Stimulated activated naive CD4-positive, alpha-beta T cell (primary cell): ENCODE results near the gene UBE2V1.
"Not testable (repeated sequence)": the region's sequence is repeated elsewhere in the genome, so short reads cannot be mapped to it uniquely, and the experiment has no call there.

Experiments
- DNase-seq, 6 experiments: peaks; one replicate each; lab custom pipeline; 2025; lab: John Stamatoyannopoulos, UW

UBE2V1 gene

DNA sequence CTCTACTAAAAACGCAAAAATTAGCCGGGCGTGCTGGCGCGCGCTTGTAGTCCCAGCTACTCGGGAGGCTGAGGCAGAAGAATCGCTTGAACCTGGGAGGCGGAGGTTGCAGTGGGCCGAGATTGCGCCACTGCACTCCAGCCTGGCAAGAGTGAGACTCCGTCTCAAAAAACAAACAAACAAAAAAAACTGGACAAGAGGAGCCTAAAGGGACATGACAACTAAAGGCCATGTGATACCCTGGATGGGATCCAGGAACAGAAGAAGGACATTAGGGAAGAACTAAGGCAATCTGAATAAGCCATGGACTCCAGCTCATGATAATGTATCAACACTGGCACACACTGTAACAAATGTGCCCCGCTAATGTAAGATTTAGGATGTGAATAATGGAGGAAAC lies 24.8 kb upstream of the UBE2V1 start:
- not testable (repeated sequence) for DNase-seq

DNA sequence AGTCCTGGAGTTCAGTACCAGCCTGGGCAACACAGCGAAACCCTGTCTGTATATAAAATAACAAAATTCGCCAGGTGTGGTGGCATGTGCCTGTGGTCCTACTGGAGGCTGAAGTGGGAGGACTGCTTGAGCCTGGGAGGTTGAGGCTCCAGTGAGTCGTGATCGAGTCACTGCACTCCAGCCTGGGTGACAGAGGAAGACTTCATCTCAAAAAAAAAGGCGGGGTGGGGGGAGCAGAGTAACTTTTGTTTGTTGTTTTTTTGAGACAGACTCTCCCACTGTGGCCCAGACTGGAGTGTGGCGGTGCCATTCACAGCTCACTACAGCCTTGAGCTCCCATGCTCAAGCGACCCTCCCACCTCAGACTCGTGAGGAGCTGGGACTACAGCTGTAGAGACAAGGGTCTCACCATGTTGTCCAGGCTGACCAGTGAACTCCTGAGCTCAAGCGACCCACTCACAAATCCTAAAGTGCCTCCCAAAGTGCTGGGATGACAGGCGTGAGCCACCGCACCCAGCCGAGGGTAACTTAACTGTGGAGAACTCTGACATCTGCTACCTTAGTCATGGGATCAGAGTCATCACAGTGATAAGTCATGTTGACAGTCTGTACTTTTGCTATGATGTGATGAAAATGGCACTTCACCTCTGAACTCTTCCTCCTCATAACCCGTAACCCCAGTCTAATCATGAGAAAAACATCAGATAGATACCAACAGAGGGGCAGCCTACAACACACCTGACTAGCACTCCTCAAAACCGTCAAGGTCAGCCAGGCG lies 24.1 kb upstream of the UBE2V1 start:
- DNase-seq = no peak

DNA sequence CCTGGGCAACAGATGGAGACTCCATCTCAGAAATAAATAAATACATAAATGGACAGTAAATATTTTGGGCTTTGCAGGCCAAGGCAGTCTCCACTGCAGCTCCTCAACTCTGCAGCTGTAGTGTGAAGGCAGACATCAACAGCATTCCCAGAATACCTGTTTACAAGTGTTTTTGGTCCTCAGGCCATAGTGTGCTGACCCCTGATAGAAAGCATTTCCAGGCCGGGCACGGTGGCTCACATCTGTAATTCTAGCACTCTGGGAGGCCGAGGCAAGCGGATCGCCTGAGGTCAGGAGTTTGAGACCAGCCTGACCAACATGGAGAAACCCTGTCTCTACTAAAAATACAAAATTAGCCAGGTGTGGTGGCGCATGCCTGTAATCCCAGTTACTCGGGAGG lies 22.2 kb upstream of the UBE2V1 start:
- DNase-seq = not testable (repeated sequence)

DNA sequence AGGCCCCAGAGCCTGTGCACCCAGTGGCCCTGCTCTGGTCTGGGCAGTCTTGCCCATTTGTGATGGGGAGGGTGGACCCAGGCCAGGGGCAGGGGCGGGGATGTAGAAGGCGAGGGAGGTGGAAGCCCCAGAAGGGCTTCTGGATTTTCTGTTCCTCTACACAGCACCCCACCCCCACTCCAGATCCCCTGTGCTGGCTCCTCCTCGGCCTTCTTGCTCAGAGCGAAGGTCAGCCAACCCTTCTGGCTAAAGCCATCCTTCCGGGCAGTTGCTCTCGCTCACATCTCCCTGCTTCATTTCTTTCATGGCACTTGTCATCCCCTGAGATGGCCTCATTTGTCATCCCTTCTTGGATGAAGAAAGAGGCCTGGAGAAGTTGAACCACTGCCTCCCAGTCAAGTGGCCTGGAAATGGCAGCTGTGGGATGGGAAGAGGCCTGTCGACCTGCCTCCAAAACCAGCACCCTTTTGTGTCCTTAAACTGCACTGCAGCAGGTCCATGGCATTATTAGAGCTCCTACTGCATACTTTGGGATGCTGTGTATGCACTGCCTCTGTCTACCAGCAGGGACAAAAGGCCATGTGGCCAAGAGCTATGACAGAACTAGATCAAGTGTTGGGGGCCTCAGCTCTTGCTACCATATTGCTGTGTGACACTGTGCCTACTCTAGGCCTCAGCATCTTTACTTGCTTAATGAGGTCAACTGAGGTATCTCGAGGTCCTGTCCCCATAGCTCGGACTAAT lies 20.7 kb upstream of the UBE2V1 start:
- DNase-seq = no peak

DNA sequence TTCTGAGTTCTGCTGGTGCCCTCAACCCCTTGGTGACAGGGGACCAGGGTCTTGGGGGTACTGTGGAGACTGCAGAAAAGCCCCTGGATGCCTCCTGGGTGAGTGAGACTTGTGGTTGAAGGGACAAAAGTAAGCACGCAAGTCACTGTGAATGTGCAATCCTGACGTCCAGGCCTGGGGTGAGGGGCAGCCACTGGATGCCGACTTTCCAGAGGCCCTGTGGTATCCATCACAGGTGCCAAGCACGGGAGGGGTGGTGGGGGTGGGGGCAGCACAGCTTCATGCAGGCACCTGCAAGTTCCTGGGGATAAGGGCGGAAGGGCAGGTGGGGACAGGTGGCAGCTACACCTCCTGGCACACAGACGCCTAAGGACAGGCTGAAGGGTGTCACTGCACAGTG lies 20.1 kb upstream of the UBE2V1 start:
- DNase-seq = no peak

DNA sequence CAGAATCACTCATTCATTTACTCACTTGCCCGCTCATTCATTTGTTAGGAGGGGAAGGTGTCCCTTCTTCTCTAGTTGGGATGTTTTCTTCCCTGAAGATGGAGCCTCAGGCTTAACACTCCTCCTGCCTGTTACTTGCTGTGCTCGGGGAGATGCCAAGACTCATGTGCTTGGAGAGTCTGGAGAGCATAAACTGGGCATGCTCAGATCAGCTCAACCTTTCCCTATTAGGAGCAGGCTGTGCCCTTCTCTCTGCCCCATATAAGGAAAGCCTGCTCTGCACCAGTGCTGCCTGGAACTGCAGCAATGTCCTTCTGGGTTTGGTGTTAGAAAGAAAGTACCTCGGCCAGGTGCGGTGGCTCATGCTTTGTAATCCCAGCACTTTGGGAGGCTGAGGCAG lies 18.0 kb upstream of the UBE2V1 start:
- DNase-seq = no peak

DNA sequence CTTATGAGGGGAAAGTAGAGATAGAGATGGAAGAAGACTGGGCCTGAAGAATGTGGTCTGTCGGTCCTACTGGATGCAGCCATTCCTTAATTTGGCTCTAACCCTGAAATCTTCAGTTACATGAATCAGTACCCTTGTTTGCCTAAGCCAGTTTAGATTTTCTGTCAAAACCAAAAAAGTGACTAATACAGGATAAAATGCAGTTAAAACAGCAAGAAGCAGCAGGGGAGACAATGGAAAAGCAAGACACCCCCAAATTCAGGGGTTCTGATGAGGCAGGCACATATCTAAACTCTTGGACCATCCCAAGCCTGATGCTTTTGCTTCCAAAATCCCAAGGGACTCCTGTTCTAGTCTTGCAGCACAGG lies 17.4 kb upstream of the UBE2V1 start:
- DNase-seq = no peak

DNA sequence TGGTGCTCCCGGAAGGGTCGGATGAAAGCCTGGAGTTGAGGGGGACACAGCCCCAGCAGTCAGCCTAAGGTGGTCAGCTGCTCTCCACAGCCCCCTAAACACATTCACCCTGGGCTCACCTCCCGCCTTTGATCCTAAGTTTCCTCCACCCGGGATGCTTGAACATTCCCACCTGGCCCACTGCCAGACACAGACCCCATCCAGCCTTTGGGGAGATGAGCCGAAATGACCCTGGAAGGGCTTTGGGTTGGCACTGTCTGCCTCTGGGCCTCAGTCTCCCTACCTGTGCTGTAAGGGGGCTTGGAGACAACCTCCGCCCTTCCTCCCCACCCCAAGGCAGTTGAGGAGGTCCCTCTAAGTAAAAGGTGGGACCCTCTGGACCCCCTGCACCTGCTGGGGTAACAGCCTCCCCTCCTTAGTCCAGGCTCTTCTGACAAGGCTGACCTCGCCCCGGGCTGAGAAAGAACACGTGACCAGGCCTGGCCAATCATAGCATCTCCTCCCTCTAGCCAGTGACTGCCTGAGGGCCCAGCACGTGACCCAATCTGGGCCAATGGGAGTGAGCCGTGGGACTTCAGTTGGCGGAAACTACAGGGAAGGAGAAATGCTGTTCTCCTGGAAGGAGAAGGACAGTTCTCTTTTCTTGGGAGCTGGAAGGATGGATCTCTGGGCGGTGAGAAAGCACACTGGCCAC lies 16.9 kb upstream of the UBE2V1 start:
- DNase-seq = no peak

DNA sequence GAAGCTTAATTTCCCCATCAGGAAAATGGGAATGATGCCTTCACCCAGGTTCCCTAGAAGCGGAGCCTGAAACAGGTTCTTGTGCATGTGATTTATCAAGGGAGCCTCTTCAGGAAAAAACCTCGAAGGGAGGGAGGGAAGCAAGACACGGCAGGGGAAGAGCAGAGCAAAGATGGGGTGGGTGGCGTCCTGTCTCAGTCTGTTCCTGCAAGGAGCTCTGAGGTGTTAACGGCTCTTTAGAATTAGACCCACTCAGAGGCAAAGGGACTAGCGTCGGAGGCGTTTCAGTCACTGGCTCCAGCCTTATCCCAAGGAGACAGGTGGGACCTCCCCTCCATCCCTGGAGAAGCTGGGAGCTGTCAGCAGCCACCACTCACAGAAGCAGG lies 15.6 kb upstream of the UBE2V1 start:
- no peak for DNase-seq

DNA sequence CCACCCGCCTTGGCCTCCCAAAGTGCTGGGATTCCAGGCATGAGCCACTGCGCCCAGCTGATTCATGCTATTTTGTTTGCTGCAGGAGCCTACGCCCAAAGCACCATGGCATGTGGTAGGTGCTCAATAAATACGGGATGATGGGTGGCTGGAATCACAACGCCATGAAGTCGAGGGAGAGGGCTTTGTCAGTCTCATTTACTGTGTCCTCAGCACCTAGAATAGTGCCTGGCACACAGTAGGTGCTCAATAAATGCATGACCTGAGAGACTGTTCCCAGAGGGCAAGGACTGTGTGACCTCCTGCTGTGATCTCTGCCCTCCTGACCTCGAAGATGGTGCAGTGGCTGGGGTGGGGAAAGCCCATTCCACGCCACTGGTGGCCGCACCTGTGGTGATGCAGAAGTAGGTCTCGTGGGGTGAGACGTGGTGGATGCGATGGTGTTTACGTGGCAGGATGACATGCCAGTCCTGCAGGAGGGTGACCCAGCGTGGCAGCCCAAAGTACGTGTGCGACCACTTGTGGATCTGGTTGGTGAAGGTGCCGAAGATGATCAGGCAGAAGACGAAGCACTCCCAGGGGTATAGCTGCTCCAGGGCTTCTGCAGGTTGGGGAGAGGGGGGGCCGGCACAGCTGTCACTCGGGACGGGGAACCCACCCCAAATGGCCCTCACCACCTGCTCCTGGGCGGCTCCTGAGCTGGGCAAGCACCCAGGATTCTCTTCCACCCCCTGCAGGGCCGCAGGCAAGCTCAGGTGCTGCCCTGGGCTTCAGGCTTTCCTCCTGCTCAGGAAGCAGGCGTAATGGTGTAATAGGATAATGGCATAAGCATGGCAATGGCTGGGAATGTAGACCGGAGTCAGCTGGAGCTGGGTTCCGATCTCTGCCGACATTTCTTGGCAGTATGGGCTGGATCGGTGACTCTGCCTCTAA lies 14.9 kb upstream of the UBE2V1 start:
- DNase-seq = no peak

DNA sequence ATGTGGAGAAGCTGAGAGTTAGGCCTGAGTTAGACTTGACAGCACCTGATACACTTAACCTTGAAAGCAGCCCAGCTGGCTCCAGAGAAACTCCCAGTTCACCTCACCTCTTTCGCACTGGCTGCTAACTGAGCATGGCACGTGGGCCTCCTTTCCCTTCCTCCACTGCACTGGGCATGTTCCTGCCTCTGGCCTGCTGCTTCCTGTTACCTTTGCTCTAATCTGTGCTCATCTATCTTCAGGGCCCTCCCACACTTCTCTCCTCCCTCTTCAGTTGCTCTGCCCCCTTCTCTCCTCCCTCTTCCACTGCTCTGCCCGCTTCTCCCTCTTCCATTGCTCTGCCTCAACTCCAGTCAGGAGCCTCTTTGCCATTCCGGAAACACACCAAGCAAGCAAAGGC lies 13.7 kb upstream of the UBE2V1 start:
- DNase-seq = no peak

DNA sequence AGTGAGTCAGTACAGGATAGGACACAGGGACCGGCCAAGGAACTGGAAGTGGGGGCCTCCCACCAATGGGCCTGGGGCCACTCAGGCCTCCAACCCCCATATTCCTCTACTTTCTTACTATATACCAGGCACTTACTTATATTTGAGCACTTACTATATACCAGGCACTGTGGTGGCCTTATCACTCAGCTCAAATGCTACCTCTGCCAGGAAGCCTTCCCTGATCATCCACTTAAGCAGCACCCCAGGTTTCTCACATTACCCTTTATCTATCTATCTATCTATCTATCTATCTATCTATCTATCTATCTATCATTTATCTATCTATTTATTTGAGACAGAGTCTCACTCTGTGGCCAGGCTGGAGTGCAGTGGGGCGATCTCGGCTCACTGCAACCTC lies 12.3 kb upstream of the UBE2V1 start:
- DNase-seq = no peak

DNA sequence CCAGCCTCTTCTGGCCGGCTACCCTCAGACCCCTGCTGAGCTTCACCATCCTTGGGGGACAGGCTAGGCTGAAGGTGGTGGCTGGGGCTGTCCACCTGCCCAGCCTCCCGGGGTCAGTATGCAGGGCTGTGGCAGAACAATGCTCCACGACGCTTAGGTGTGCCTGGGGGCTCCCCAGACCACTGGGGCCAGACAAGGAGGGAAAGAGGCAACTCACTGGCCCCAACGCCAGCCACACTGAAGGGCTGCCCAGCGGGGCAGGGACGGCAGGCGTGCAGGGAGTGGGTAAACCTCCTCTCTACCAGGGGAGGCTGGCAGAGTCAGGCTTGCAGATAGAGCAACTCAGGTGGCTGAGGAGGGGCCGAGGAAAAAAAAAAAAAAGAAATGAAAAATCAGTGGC lies 11.5 kb upstream of the UBE2V1 start:
- no peak for DNase-seq

DNA sequence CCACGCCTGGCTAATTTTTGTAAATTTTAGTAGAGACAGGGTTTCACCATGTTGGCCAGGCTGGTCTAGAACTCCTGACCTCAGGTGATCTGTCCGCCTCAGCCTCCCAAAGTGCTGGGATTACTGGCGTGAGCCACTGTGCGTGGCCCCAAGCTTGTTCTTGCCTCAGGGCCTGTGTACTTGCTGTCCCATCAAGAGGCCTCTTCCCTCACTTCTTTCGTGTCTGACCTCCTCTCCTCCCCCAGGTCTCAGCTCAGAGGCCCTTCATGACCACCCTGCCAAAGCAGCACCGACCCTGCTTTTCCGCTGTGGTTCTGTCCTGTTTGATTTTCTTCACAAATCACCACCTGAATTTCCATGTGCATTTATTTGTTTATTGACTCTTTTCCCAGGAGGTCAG lies 10.5 kb upstream of the UBE2V1 start:
- no peak for DNase-seq

DNA sequence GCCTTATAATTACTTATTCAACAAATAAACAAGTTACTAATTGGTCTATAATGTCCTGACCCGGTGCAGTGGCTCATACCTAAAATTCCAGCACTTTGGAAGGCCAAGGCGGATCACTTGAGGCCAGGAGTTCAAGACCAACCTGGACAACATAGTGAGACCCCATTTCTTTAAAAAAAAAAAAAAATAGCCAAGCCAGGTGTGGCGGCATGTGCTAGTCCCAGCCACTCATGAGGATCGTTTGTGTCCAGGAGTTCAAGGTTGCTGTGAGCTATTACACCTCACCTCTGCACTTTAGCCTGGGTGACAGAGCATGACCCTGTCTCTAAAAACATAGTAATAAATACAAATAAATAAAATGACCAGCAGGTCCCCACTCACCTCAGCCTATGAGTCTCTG lies 9.8 kb upstream of the UBE2V1 start:
- DNase-seq = no peak

DNA sequence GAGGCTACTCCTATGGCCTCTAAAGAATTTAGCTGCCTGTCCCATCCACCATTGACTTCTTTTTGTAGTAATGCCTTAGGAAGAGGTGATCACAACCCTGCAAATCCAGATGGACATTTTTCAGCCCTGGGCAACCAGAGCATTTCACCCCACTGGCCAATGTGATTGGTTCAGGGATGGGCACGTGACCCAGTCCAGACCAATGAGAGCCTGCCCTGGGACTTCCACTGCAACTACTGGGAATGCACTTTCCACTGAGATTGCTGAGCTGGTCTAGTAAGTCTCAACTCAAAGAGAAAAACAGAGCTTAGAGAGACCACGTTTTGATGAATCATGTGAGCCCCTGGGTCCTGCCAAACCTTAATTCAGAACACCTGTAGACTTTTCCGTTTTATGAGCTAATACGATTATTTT lies 8.9 kb upstream of the UBE2V1 start:
- no peak for DNase-seq

DNA sequence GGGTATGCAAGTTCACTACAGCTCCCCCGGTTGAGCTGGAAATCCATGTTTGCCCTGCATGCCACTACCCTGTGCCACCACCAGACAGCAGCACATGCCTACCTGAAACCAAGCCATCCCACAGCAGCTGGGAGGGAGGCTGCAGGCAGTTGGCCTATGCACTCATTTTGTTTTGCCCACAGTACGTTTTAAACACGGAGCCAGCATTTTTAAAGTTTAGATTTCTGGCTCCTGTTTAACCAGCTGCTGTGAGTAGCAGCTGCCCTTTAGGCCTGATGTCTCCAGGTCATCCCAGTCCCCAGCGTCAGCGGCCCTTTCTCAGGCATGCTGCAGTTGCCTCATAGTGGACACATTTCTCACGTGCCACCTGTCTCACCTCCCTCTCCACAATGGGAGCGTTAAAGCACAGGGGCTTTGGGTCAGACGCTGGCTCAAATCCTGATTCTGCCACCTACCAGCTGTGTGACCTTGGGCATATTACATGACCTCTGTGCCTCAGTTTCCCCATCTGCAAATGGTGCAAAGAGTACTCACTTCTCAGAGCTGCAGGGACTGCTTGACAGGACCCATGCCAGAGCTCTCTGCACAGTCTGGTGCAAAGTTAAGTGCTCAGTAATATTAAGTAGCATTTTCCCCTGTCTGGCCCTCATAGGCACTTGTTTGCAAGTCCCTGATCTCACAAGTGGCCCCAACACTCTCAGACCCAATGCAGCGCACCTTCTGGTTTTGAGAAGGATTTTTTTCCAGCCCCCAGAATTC lies 8.2 kb upstream of the UBE2V1 start:
- peak; percentile 42 to 76 (median 60) for DNase-seq

DNA sequence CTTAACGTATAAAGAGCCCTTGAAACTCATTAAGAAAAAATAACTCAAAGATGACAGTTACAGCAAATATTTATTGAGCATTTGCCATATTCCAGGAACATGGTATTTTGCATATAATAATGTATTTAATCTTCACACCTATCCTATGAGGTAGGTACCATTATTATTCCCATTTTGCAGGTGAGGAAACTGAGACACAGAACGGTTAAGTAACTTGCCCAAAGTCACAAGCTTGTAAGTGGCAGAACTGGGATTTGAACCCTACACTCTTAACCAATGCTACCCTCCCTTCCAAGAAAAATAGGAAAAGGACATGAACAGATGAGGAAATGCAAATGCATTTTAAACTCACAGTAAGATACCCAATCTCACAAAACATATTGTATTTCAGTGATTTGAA lies 5.3 kb upstream of the UBE2V1 start:
- no peak for DNase-seq

DNA sequence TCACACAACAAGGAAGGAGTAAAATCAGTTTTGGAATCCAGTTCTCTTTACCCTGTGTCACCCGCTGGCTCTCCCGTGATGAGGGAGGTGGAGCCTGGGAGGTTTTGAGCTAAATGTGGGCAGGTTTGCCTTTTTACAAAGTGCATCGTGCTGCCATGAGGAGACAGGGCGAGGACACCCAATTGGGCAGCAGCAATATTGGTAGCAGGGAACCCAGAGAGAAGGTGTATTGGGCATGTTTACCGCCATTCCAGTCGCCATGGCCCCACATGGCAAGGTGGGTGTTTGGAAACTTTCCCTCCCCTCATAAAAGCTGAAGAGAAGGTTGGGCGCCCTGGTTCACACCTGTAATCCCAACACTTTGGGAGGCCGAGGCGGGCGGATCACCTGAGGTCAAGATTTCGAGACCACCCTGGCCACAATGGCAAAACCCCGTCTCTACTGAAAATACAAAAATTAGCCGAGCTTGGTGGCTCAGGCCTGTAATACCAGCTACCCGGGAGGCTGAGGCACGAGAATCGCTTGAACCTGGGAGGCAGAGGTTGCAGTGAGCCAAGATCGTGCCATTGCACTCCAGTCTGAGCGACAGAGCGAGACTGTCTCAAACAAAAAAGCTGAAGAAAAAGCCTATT lies 3.5 kb upstream of the UBE2V1 start:
- no peak for DNase-seq

DNA sequence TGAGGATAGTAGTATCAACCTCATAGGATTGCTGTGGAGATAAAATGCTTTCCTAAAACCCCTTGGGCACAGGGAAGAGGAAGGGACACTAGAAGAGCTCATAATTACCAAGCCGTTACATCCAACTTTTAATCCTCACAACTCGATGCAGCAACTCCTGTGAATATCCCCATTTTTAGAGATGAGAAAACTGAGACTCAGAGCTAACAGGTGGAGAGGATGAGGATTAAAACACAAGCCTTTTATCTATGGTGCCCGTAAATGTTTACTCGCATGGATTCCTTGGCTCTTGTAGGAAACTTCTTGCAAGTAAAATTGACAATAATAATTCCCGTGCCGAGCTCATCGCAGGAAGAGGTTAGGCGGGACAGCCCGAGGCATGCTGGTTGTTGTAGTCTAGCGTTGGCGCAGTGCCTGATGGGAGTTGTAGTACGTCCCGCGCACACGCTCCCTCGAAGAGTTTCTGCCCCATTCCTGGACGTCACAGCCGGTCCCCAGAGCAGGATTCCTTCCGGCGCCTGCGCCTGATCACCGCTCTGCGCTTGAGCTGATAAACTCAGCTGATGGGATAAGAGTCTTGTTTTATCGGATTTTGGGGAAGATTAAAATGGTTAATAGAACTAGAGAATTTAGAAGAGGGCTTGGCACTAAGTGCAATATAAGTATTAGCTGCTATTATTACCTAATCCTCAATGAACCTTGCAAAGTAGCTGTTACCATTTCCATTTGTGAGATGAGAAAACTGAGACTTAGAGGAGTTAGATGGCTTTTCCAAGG lies 2.8 kb upstream of the UBE2V1 start:
- peak; percentile 84 to 90 (median 87) for DNase-seq
